ENCODE data around the gene TSPAN32. TPM values are rescaled to one million over a fixed set of nuclear protein-coding genes. Genes with fewer than 3 reads are reported as not detected.
A peak's percentile ranks its signal among the peaks of the same experiment; 100 is the strongest.

TSPAN32 gene
- polyA plus RNA-seq, 1 experiment, result 0.14 TPM

- H3K27ac ChIP-seq (ENCODE audit: low read depth, low read length), result no peak overlapping the region
- no peak for TF ChIP-seq CTCF (IDR thresholded peaks at IDR 0.05; ENCODE audit: low read depth, low read length)
- H3K9me3 ChIP-seq (ENCODE audit: control insufficient read depth, insufficient read depth, low read length), result no peaks in the 10 kb centered on the region; the same call in 1 of the 2 replicates
- H3K4me3 ChIP-seq (ENCODE audit: low read depth, low read length), result no peak overlapping the region
- ChIA-PET POLR2A (no interaction called here), CTCF (no interaction called here)
- DNase-seq (ENCODE audit: low read depth, low spot score), result no peak
- peaks cover 35% of the 10 kb centered on the region for H3K27me3 ChIP-seq (ENCODE audit: control insufficient read depth, insufficient read depth, low read length)
These were observed 34.4 kb upstream of the TSPAN32 start for GRCh38 chr11:2267306-2267850.

GRCh38 chr11:2267851-2268728 lies 33.7 kb upstream of the TSPAN32 start:
- CTCF ChIA-PET, result no interaction called here
- H3K27me3 ChIP-seq (ENCODE audit: control insufficient read depth, insufficient read depth, low read length), result peaks cover 38% of the 10 kb centered on the region
- no peak overlapping the region for H3K27ac ChIP-seq (ENCODE audit: low read depth, low read length)
- H3K4me3 ChIP-seq (ENCODE audit: low read depth, low read length), result no peak overlapping the region
- DNase-seq (ENCODE audit: low read depth, low spot score), result no peak
- H3K9me3 ChIP-seq (ENCODE audit: control insufficient read depth, insufficient read depth, low read length), result no peaks in the 10 kb centered on the region; the same call in 1 of the 2 replicates
- POLR2A ChIA-PET, result no interaction called here
- TF ChIP-seq CTCF (IDR thresholded peaks at IDR 0.05; ENCODE audit: low read depth, low read length), result no peak

- H3K27ac ChIP-seq (ENCODE audit: low read depth, low read length), result no peak overlapping the region
- H3K9me3 ChIP-seq (ENCODE audit: control insufficient read depth, insufficient read depth, low read length), result no peaks in the 10 kb centered on the region; the same call in 1 of the 2 replicates
- CTCF ChIA-PET, result no interaction called here
- no peak for DNase-seq (ENCODE audit: low read depth, low spot score)
- peaks cover 40% of the 10 kb centered on the region for H3K27me3 ChIP-seq (ENCODE audit: control insufficient read depth, insufficient read depth, low read length)
- no peak for TF ChIP-seq CTCF (IDR thresholded peaks at IDR 0.05; ENCODE audit: low read depth, low read length)
- POLR2A ChIA-PET, result interaction anchor here (0.9 kb wide), 1 partner anchor 109 kb away, joined by 3 read pairs; no protein-coding TSS in a partner anchor
- peak overlapping the region; percentile 37 for H3K4me3 ChIP-seq (ENCODE audit: low read depth, low read length)
These were observed 32.8 kb upstream of the TSPAN32 start for GRCh38 chr11:2268729-2269600.

- Histone ChIP-seq H3K27me3 (ENCODE audit: control insufficient read depth, insufficient read depth, low read length) (peaks cover 40% of the 10 kb centered on the region), H3K9me3 (ENCODE audit: control insufficient read depth, insufficient read depth, low read length) (no peaks in the 10 kb centered on the region; the same call in 1 of the 2 replicates), H3K4me3 (ENCODE audit: low read depth, low read length) (peak overlapping the region; percentile 37), H3K27ac (ENCODE audit: low read depth, low read length) (no peak overlapping the region)
- POLR2A ChIA-PET, result interaction anchor here (0.9 kb wide), 1 partner anchor 108 kb away, joined by 3 read pairs; no protein-coding TSS in a partner anchor
- peak; percentile 16; the same call in 1 of the 2 replicates for TF ChIP-seq CTCF (IDR thresholded peaks at IDR 0.05; ENCODE audit: low read depth, low read length)
- peak; percentile 6 for DNase-seq (ENCODE audit: low read depth, low spot score)
- CTCF ChIA-PET, result no interaction called here
These were observed 32.1 kb upstream of the TSPAN32 start for GRCh38 chr11:2269601-2270321.

Measured in AG04450 (cell line).